OCI-LY1 (cell line): ENCODE results near the gene HOXA4.

Source experiments
- H2AFZ ChIP-seq: fragments of 200-600 bp; sonication (generic), shearing (Covaris generic); 2 replicates; pipeline ENCODE4 v1.6.0; 2014; ENCODE audit warnings: antibody characterized with exemption, mild to moderate bottlenecking, low read length
- H3F3A ChIP-seq: fragments of 200-600 bp; sonication (generic), shearing (Covaris generic); 2 replicates; pipeline ENCODE4 v1.6.0; 2014; ENCODE audit warnings: mild to moderate bottlenecking, antibody characterized with exemption, low read length, moderate library complexity; ENCODE audit not compliant: insufficient read depth
- H3K27ac ChIP-seq: fragments of 200-600 bp; sonication (generic); 2 replicates; pipeline ENCODE4 v1.5.1; 2014; ENCODE audit warnings: low read length, mixed run types, mild to moderate bottlenecking, low read depth; ENCODE audit not compliant: poor library complexity, severe bottlenecking
- H3K27me3 ChIP-seq: fragments of 200-600 bp; sonication (generic); 2 replicates; pipeline ENCODE4 v1.6.0; 2014; ENCODE audit warnings: antibody characterized with exemption, mild to moderate bottlenecking, low read length, moderate library complexity; ENCODE audit not compliant: insufficient read depth
- H3K36me3 ChIP-seq: fragments of 200-600 bp; sonication (generic); 2 replicates; pipeline ENCODE4 v1.6.1; 2014; ENCODE audit warnings: mild to moderate bottlenecking, antibody characterized with exemption, low read length, moderate library complexity, mixed read lengths; ENCODE audit not compliant: insufficient read depth
- H3K4me1 ChIP-seq: fragments of 200-600 bp; sonication (generic); 2 replicates; pipeline ENCODE4 v1.5.1; 2014; ENCODE audit warnings: mild to moderate bottlenecking, low read length, moderate library complexity; ENCODE audit not compliant: insufficient read depth, severe bottlenecking
- H3K4me2 ChIP-seq: fragments of 200-600 bp; sonication (generic), shearing (Covaris generic); 2 replicates; pipeline ENCODE4 v1.6.1; 2014; ENCODE audit warnings: low read length
- H3K4me3 ChIP-seq: fragments of 200-600 bp; sonication (generic); 2 replicates; pipeline ENCODE4 v1.5.1; 2014; ENCODE audit warnings: low read length, low read depth, mild to moderate bottlenecking, mixed read lengths; ENCODE audit not compliant: poor library complexity, severe bottlenecking
- H3K79me2 ChIP-seq: fragments of 200-600 bp; shearing (Covaris generic); 2 replicates; pipeline ENCODE4 v1.6.1; 2016; ENCODE audit warnings: mixed run types, low read length, mixed read lengths; ENCODE audit not compliant: insufficient read depth
- H3K9ac ChIP-seq: fragments of 200-600 bp; sonication (generic), shearing (Covaris generic); 2 replicates; pipeline ENCODE4 v1.6.1; 2014; ENCODE audit warnings: mild to moderate bottlenecking, low read length, mixed read lengths
- H3K9me2 ChIP-seq: fragments of 200-600 bp; sonication (generic), shearing (Covaris generic); 2 replicates; pipeline ENCODE4 v1.6.1; 2014; ENCODE audit warnings: low read depth, mild to moderate bottlenecking, low read length, mixed read lengths
- H3K9me3 ChIP-seq: fragments of 200-600 bp; shearing (Covaris generic); 2 replicates; pipeline ENCODE4 v1.6.1; 2014; ENCODE audit warnings: low read length, mixed read lengths
- H4K20me1 ChIP-seq: fragments of 200-600 bp; sonication (generic), shearing (Covaris generic); 2 replicates; pipeline ENCODE4 v1.6.0; 2016; ENCODE audit warnings: mild to moderate bottlenecking, low read length; ENCODE audit not compliant: insufficient read depth
- CTCF ChIP-seq: fragments of 200-600 bp; sonication (generic), shearing (Covaris generic); IDR thresholded peaks from 2 replicates; pipeline ENCODE4 v1.5.1; 2017; ENCODE audit warnings: mild to moderate bottlenecking, antibody characterized with exemption, low read length, moderate library complexity, mixed read lengths
- EZH2 ChIP-seq: fragments of 200-600 bp; sonication (generic), shearing (Covaris generic); IDR thresholded peaks from 2 replicates; pipeline ENCODE4 v1.8.0; 2017; ENCODE audit warnings: borderline replicate concordance, mixed run types, mild to moderate bottlenecking, antibody characterized with exemption, low read length, moderate library complexity, mixed read lengths

Gene HOXA4

GRCh38 chr7:27111751-27112277 is 18.7 kb downstream of the HOXA4 start:
- H3K9me2 ChIP-seq: no peaks in the 10 kb centered on the region
- H3K4me2 ChIP-seq: no peak overlapping the region
- H3K9ac ChIP-seq: no peak overlapping the region
- no peaks in the 10 kb centered on the region for H3K9me3 ChIP-seq
- no peaks in the 10 kb centered on the region for H3K79me2 ChIP-seq
- H3K27ac ChIP-seq: no peak overlapping the region
- no peaks in the 10 kb centered on the region for H4K20me1 ChIP-seq
- H3K36me3 ChIP-seq: no peaks in the 10 kb centered on the region
- no peaks in the 10 kb centered on the region for H3F3A ChIP-seq
- H3K4me3 ChIP-seq: no peak overlapping the region
- no peak overlapping the region for H2AFZ ChIP-seq
- TF ChIP-seq CTCF (no peak), EZH2 (no peak)
- no peaks in the 10 kb centered on the region for H3K4me1 ChIP-seq
- no peaks in the 10 kb centered on the region for H3K27me3 ChIP-seq

GRCh38 chr7:27111042-27111750 is 19.4 kb downstream of the HOXA4 start:
- Histone ChIP-seq H3K9me3 (no peaks in the 10 kb centered on the region), H2AFZ (no peak overlapping the region), H3K9ac (no peak overlapping the region), H3K79me2 (no peaks in the 10 kb centered on the region), H3K4me2 (no peak overlapping the region), H3K27me3 (no peaks in the 10 kb centered on the region), H4K20me1 (no peaks in the 10 kb centered on the region), H3K9me2 (no peaks in the 10 kb centered on the region), H3K4me1 (no peaks in the 10 kb centered on the region), H3K4me3 (no peak overlapping the region), H3F3A (no peaks in the 10 kb centered on the region), H3K27ac (no peak overlapping the region), H3K36me3 (no peaks in the 10 kb centered on the region)
- no peak for TF ChIP-seq CTCF
- TF ChIP-seq EZH2: no peak

GRCh38 chr7:27110186-27111031 is 20.1 kb downstream of the HOXA4 start:
- Histone ChIP-seq H2AFZ (no peak overlapping the region), H4K20me1 (no peaks in the 10 kb centered on the region), H3K4me2 (no peak overlapping the region), H3F3A (no peaks in the 10 kb centered on the region), H3K27me3 (no peaks in the 10 kb centered on the region), H3K36me3 (no peaks in the 10 kb centered on the region), H3K79me2 (no peaks in the 10 kb centered on the region), H3K4me1 (no peaks in the 10 kb centered on the region), H3K27ac (no peak overlapping the region), H3K9me3 (no peaks in the 10 kb centered on the region), H3K9ac (no peak overlapping the region), H3K9me2 (no peaks in the 10 kb centered on the region), H3K4me3 (no peak overlapping the region)
- TF ChIP-seq EZH2: no peak
- no peak for TF ChIP-seq CTCF
